ENCODE data around the gene GID4. TPM values are rescaled to one million over a fixed set of nuclear protein-coding genes. Genes with fewer than 3 reads are reported as not detected.

GID4 gene
- total RNA-seq, 4 donors from 2014 or later = 13.9 to 23.5 (median 17.6) TPM

- WGBS = 82% methylated on average over 5 of the region's 5 CpGs
- Histone ChIP-seq H3K27ac (no peak overlapping the region), H3K9me3 (no peaks in the 10 kb centered on the region), H3K4me3 (no peak overlapping the region), H3K27me3 (no peaks in the 10 kb centered on the region), H3K4me1 (no peaks in the 10 kb centered on the region), H3K36me3 (peaks cover 77% of the 10 kb centered on the region)
- TF ChIP-seq CTCF (IDR thresholded peaks at IDR 0.05) (no peak), POLR2A (IDR thresholded peaks at IDR 0.05) (no peak), POLR2AphosphoS5 (IDR thresholded peaks at IDR 0.05) (no peak), EP300 (IDR thresholded peaks at IDR 0.05) (no peak)
- no peak for DNase-seq (ENCODE audit: low spot score in 2 of 2)
These were observed 20.1 kb downstream of the GID4 start for GRCh38 chr17:18059283-18059682.

DNA sequence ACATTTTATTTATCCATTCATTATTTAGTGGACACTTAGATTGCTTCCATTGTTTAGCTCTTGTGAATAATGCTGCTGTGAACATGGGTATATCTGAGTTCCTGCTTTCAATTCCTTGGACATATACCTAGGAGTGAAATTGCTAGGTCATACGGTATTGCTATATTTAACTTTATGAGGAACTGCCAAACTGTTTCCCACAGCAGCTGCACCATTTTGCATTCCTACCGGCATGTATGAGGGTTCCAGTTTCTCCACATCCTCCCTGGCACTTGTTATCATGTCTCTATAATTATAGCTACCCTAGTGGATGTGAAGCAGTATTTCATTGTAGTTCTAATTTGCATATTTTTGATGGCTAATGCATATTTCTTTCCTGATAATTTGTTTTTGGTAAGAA is 24.8 kb downstream of the GID4 start:
- no peak for TF ChIP-seq POLR2AphosphoS5 (IDR thresholded peaks at IDR 0.05)
- no peak for TF ChIP-seq CTCF (IDR thresholded peaks at IDR 0.05)
- no peak for TF ChIP-seq POLR2A (IDR thresholded peaks at IDR 0.05)
- no peak for TF ChIP-seq EP300 (IDR thresholded peaks at IDR 0.05)
- Histone ChIP-seq H3K27me3 (no peaks in the 10 kb centered on the region), H3K9me3 (no peaks in the 10 kb centered on the region), H3K4me3 (no peak overlapping the region), H3K27ac (no peak overlapping the region), H3K36me3 (peaks cover 68% of the 10 kb centered on the region), H3K4me1 (no peaks in the 10 kb centered on the region)
- DNase-seq (ENCODE audit: low spot score in 2 of 2) = no peak
- WGBS = 72% methylated on average over 2 of the region's 2 CpGs

- H3K9me3 ChIP-seq = no peaks in the 10 kb centered on the region
- no peak overlapping the region for H3K27ac ChIP-seq
- H3K4me3 ChIP-seq = no peak overlapping the region
- TF ChIP-seq EP300 (IDR thresholded peaks at IDR 0.05) (no peak), POLR2AphosphoS5 (IDR thresholded peaks at IDR 0.05) (no peak), CTCF (IDR thresholded peaks at IDR 0.05) (no peak), POLR2A (IDR thresholded peaks at IDR 0.05) (no peak)
- peaks cover 58% of the 10 kb centered on the region for H3K36me3 ChIP-seq
- over 99% methylated on average over 10 of the region's 11 CpGs for WGBS
- no peak for DNase-seq (ENCODE audit: low spot score in 2 of 2)
- no peaks in the 10 kb centered on the region for H3K4me1 ChIP-seq
- no peaks in the 10 kb centered on the region for H3K27me3 ChIP-seq
These were observed 26.3 kb downstream of the GID4 start for GRCh38 chr17:18065546-18065945.

GRCh38 chr17:18066866-18067265 is 27.7 kb downstream of the GID4 start:
- H3K36me3 ChIP-seq = peaks cover 45% of the 10 kb centered on the region
- H3K27ac ChIP-seq = no peak overlapping the region
- no peak for TF ChIP-seq CTCF (IDR thresholded peaks at IDR 0.05)
- no peaks in the 10 kb centered on the region for H3K27me3 ChIP-seq
- H3K9me3 ChIP-seq = no peaks in the 10 kb centered on the region
- 90% methylated on average over 4 of the region's 4 CpGs for WGBS
- no peaks in the 10 kb centered on the region for H3K4me1 ChIP-seq
- H3K4me3 ChIP-seq = no peak overlapping the region
- DNase-seq (ENCODE audit: low spot score in 2 of 2) = no peak

- no peaks in the 10 kb centered on the region for H3K27me3 ChIP-seq
- no peak overlapping the region for H3K27ac ChIP-seq
These were observed 29.9 kb downstream of the GID4 start for GRCh38 chr17:18069101-18069500.

More at GRCh38 chr17:18069101-18069500, 29.9 kb downstream of the GID4 start:
- H3K4me3 ChIP-seq = no peak overlapping the region
- 100% methylated on average over 2 of the region's 2 CpGs for WGBS
- TF ChIP-seq POLR2AphosphoS5 (IDR thresholded peaks at IDR 0.05) = no peak
- no peak for TF ChIP-seq EP300 (IDR thresholded peaks at IDR 0.05)
- TF ChIP-seq CTCF (IDR thresholded peaks at IDR 0.05) = no peak
- TF ChIP-seq POLR2A (IDR thresholded peaks at IDR 0.05) = no peak
- no peak for DNase-seq (ENCODE audit: low spot score in 2 of 2)
- peaks cover 29% of the 10 kb centered on the region for H3K36me3 ChIP-seq
- H3K9me3 ChIP-seq = no peaks in the 10 kb centered on the region
- no peaks in the 10 kb centered on the region for H3K4me1 ChIP-seq
